HCT116 (cell line): Measurements from ENCODE around the gene AGFG2. TPM values are rescaled to one million over a fixed set of nuclear protein-coding genes. Genes with fewer than 3 reads are reported as not detected.

Experiments used
- ELF1 ChIP-seq: IDR thresholded peaks from 2 replicates; pipeline ENCODE4 v1.6.1; 2012; ENCODE audit warnings: low read depth, borderline replicate concordance
- JUND ChIP-seq: IDR thresholded peaks from 2 replicates; pipeline ENCODE4 v1.6.1; 2012
- POLR2A ChIP-seq: IDR thresholded peaks from 2 replicates; pipeline ENCODE4 v1.7.0; 2011; ENCODE audit warnings: borderline replicate concordance; ENCODE audit not compliant: insufficient read depth, insufficient read length; ENCODE audit errors: extremely low read depth
- SIN3A ChIP-seq: IDR thresholded peaks from 2 replicates; pipeline ENCODE4 v1.6.1; 2012; ENCODE audit warnings: low read depth
- SP1 ChIP-seq: IDR thresholded peaks from 2 replicates; pipeline ENCODE4 v1.6.1; 2012; ENCODE audit warnings: low read depth
- SRF ChIP-seq: IDR thresholded peaks from 2 replicates; pipeline ENCODE4 v1.6.1; 2012; ENCODE audit warnings: low read depth
- TCF7L2 ChIP-seq: IDR thresholded peaks from 2 replicates; pipeline ENCODE4 v1.7.0; 2011; ENCODE audit warnings: borderline replicate concordance, inconsistent platforms; ENCODE audit not compliant: insufficient read depth, insufficient read length; ENCODE audit errors: extremely low read depth
- ZFX ChIP-seq: fragments of 450-650 bp; IDR thresholded peaks from 2 replicates; pipeline ENCODE4 v1.6.1; 2017
- total RNA-seq: library from RNA; stranded (reverse); gene quantifications from one replicate; pipeline ENCODE4 v1.2.1, GENCODE V29; 2021; ENCODE audit not compliant: unreplicated experiment
- TF ChIP-seq, protein P1 (sequence below): IDR thresholded peaks from 2 replicates; pipeline ENCODE4 v1.6.1; 2012; ENCODE audit warnings: low read depth
- TF ChIP-seq, protein P2 (sequence below): IDR thresholded peaks from 2 replicates; pipeline ENCODE4 v1.6.1; 2012

The AGFG2 gene
- total RNA-seq, 1 experiment from 2014 or later = 14.0 TPM

- TF ChIP-seq ELF1 = no peak
- TF ChIP-seq, protein P1, sequence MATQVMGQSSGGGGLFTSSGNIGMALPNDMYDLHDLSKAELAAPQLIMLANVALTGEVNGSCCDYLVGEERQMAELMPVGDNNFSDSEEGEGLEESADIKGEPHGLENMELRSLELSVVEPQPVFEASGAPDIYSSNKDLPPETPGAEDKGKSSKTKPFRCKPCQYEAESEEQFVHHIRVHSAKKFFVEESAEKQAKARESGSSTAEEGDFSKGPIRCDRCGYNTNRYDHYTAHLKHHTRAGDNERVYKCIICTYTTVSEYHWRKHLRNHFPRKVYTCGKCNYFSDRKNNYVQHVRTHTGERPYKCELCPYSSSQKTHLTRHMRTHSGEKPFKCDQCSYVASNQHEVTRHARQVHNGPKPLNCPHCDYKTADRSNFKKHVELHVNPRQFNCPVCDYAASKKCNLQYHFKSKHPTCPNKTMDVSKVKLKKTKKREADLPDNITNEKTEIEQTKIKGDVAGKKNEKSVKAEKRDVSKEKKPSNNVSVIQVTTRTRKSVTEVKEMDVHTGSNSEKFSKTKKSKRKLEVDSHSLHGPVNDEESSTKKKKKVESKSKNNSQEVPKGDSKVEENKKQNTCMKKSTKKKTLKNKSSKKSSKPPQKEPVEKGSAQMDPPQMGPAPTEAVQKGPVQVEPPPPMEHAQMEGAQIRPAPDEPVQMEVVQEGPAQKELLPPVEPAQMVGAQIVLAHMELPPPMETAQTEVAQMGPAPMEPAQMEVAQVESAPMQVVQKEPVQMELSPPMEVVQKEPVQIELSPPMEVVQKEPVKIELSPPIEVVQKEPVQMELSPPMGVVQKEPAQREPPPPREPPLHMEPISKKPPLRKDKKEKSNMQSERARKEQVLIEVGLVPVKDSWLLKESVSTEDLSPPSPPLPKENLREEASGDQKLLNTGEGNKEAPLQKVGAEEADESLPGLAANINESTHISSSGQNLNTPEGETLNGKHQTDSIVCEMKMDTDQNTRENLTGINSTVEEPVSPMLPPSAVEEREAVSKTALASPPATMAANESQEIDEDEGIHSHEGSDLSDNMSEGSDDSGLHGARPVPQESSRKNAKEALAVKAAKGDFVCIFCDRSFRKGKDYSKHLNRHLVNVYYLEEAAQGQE = no peak
- no peak for TF ChIP-seq TCF7L2
- TF ChIP-seq SIN3A = no peak
- no peak for TF ChIP-seq ZFX
- TF ChIP-seq SP1 = no peak
- no peak for TF ChIP-seq JUND
- TF ChIP-seq SRF = no peak
- TF ChIP-seq, protein P2, sequence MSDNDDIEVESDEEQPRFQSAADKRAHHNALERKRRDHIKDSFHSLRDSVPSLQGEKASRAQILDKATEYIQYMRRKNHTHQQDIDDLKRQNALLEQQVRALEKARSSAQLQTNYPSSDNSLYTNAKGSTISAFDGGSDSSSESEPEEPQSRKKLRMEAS = no peak
- no peak for TF ChIP-seq POLR2A
- TF ChIP-seq, all 23 proteins: peak for 0
These were observed 45.9 kb downstream of the AGFG2 start (continued) for GRCh38 chr7:100584683-100585510.
